NCI-H1417 treated with DMSO at 0.1 percent for 48 hours (cell line): Measurements from ENCODE around the gene COL4A1.
"Not testable (repeated sequence)": the region's sequence is repeated elsewhere in the genome, so short reads cannot be mapped to it uniquely, and the experiment has no call there.

Experiments used
- DNase-seq: peaks from one replicate; lab custom pipeline; 2025; lab: John Stamatoyannopoulos, UW

Gene COL4A1

GRCh38 chr13:110131424-110131823 lies 175.5 kb downstream of the COL4A1 start:
- no peak for DNase-seq

GRCh38 chr13:110130431-110130830 lies 176.5 kb downstream of the COL4A1 start:
- DNase-seq = no peak

- DNase-seq = no peak
Measured at GRCh38 chr13:110129539-110130186, 177.3 kb downstream of the COL4A1 start.

- DNase-seq = no peak
Measured at GRCh38 chr13:110129076-110129475, 177.9 kb downstream of the COL4A1 start.

- no peak for DNase-seq
Measured at GRCh38 chr13:110128546-110128945, 178.4 kb downstream of the COL4A1 start.

DNA sequence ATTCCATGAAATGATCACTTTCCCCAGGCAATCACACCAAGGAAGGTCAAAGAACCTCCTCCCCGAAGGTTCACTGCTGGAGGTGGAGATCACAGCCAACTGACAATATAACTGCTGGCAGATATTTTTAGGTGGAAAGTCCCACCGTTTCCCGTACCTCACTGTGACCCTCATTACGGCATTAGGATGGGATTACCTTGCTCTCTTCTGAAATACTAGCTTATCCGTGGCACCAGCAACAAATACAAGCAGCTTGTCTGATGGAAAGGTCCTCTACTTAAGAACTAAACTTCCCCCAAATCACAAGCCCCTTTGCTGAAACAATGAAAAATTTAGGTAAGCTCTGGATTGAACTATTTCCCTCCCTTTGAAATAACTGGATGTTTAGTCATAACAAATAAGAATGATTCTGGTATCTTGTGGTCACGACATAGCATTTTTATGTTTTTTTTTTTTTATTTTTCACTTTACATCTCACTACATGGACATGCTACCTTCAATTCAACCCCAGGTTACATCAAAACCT lies 178.9 kb downstream of the COL4A1 start:
- no peak for DNase-seq

GRCh38 chr13:110126391-110126961 lies 180.5 kb downstream of the COL4A1 start:
- DNase-seq = no peak

GRCh38 chr13:110125613-110126272 lies 181.2 kb downstream of the COL4A1 start:
- no peak for DNase-seq

- no peak for DNase-seq
Measured at GRCh38 chr13:110125157-110125556, 181.8 kb downstream of the COL4A1 start.

DNA sequence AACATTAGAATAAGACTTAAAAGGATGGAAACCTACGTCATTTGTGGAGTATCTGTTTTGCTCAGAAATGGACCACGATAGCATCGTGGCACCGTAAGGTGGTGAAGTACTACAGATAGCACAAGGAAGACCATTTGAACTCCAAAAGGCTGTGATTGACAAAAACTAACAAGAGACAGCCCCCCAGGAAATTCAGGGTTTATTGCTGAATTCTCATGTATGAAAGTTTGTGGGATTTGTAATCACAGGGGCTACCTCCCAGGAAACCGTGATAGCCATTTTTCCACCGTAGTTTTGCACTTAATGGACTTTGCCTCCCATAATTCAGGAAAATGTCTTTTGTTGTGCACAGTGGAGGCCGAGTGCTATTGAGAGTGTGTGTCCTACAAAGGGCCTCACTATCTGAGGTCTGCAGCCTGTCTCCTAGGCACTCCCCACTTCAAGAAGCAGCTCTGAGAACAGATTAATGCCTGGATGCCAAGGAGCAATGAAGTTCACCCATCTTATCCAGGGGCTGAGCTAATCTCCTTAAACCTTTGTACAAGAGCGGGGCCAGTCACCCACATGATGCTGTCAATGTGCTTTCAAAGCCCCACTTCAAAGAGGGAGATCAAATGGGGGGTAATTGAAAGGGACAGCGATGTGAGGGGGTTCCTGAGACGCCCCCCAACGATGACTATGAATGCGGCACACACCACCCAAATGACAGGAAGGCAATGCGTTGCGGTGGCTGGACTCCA lies 182.6 kb downstream of the COL4A1 start:
- no peak for DNase-seq

GRCh38 chr13:110123041-110123809 lies 183.7 kb downstream of the COL4A1 start:
- no peak for DNase-seq

GRCh38 chr13:110121422-110122083 lies 185.4 kb downstream of the COL4A1 start:
- no peak for DNase-seq

DNA sequence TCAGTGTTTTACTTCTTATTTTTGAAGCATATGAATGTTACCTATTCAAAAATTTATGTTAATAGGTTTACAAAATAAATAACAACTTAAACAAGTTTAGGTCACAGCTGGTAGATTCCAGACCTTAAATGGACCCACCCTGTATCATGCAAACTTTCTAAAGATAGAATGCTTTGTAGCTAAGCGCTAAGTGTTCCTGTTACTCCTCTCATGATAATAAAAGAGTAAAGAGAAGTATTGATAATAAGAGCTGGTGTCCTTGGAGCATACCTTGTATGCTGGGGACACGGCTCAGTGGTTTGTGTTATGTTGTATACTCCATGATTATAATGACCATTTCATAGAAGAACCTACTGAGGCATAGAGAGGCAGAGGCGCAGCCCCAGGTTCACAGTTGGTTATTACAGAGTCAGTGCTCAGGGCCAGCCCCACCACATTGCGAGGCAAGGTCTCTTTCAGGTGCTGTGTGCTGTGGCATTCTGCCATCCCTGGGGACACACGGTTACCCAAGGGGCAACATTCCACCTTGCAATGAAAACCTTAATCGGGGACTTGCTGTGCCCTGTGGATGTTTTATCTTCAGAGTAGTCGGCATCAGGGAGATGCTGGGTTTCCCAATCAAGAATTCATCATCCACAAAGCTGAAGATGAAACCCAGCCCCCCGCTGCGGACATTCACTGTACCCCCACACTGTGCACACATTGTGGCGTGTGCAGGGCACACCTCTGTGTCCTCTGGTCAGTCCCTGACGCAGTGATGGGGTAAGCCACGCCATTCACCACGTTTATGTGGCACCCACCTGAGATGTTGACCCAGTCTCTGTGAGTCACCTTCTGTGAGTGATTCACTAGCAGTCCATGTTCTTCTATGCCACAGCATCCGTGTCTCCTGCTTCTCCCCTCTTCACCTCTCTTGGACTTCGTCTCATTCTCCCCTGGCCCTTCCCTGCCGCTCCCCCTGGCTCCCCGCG lies 186.7 kb downstream of the COL4A1 start:
- no peak for DNase-seq

GRCh38 chr13:110118106-110118505 lies 188.9 kb downstream of the COL4A1 start:
- DNase-seq = no peak

DNA sequence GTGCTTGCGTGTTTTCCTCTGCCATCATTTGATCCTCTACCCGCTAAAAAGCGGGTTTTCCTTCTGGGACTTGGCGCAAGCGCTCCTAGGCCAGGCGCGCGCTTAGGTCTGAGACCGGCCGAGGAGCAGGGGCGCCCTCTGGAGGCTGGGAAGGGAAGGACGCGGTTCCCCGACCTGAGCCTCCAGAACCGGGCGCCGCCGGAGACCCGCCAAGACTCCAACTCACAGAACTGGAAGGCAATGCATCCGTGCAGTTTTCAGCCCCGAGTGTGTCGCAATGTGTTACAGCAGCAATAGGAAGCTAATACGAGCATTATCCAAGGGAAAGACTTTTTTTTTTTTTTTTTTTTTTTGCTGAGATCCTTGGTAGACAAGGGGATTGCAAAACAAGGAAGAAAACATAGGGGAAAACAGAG lies 190.9 kb downstream of the COL4A1 start:
- DNase-seq = no peak

- no peak for DNase-seq
Measured at GRCh38 chr13:110115591-110115990, 191.4 kb downstream of the COL4A1 start.

GRCh38 chr13:110114316-110114715 lies 192.6 kb downstream of the COL4A1 start:
- DNase-seq = no peak

DNA sequence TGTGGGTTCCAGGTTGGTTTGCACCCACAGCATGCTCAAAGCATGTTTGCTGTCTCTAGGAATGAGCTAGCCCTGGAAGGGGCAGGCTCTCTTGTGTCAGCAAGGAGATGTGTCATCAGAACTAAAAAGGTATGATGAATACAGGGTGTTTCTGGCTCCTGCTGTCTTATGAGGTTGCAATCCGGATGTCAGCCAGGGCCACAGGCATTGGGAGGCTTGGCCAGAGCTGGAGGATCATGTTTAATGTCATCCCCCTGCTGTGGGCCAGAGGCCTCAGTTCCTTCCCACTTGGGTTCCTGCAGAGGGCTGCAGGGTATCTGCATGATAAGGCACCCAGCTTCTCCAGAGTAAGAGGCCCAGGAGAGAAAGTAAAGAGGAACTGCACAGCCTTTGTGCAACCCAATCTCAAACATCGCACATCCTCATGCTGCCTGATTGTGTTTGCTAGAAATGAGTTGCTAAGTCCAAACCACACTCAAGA lies 193.6 kb downstream of the COL4A1 start:
- DNase-seq = no peak

DNA sequence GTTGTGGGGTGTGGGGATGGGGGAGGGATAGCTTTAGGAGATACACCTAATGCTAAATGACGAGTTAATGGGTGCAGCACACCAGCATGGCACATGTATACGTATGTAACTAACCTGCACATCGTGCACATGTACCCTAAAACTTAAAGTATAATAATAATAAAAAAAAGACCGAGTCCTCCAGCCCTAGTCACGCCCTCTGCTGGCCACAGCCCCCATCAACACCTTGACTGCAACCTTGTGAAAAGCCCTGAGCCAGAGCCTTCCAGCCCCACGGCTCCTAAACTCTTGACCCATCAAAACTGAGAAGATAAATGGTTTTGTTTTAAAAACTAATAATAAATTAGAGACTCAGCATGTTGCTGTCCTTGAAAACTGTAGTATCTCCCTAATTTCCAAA lies 194.6 kb downstream of the COL4A1 start:
- not testable (repeated sequence) for DNase-seq

DNA sequence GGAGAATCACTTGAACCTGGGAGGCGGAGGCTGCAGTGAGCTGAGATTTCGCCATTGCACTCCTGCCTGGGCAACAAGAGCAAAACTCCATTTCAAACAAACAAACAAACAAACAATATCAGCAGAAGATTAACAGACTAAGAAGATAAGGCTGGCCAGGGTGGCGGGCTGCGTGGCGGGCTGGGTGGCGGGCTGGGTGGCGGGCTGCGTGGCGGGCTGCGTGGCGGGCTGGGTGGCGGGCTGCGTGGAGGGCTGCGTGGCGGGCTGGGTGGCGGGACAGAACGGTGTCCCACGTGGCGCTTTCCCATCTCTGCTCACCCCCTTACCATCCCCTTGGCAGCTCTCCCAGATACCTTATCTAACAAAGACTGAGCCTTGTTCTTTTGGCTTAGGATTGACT lies 196.2 kb downstream of the COL4A1 start:
- DNase-seq = no peak
